Neuronal stem cell (in vitro differentiated cells): ENCODE measurements around the gene ESPN.
"Not testable (repeated sequence)": the region's sequence is repeated elsewhere in the genome, so short reads cannot be mapped to it uniquely, and the experiment has no call there.

ENCODE experiments used
- DNase-seq: peaks from one replicate; pipeline ENCODE4 v3.0.0-alpha.2; 2013; ENCODE audit warnings: low spot score
- H2AFZ ChIP-seq: one replicate; pipeline ENCODE4 v1.6.1; 2013; ENCODE audit warnings: mild to moderate bottlenecking, low read length, inconsistent platforms
- H2AK5ac ChIP-seq: 2 replicates; pipeline ENCODE4 v1.6.1; 2013; ENCODE audit warnings: low read depth, mild to moderate bottlenecking, inconsistent platforms, low read length, moderate library complexity, mixed read lengths
- H2BK120ac ChIP-seq: 2 replicates; pipeline ENCODE4 v1.6.1; 2013; ENCODE audit warnings: low read depth, mild to moderate bottlenecking, inconsistent platforms, low read length, moderate library complexity, mixed read lengths
- H2BK12ac ChIP-seq: one replicate; pipeline ENCODE4 v1.6.1; 2013; ENCODE audit warnings: low read length, inconsistent platforms
- H2BK15ac ChIP-seq: 2 replicates; pipeline ENCODE4 v1.6.1; 2013; ENCODE audit warnings: mild to moderate bottlenecking, low read length, inconsistent platforms, mixed read lengths
- H2BK5ac ChIP-seq: one replicate; pipeline ENCODE4 v1.6.1; 2013; ENCODE audit warnings: inconsistent platforms, mild to moderate bottlenecking, low read length, moderate library complexity
- H3K14ac ChIP-seq: one replicate; pipeline ENCODE4 v1.6.1; 2013; ENCODE audit warnings: low read length, inconsistent platforms
- H3K18ac ChIP-seq: 2 replicates; pipeline ENCODE4 v1.6.1; 2013; ENCODE audit warnings: low read length, inconsistent platforms
- H3K23ac ChIP-seq: 2 replicates; pipeline ENCODE4 v1.6.1; 2013; ENCODE audit warnings: low read depth, mild to moderate bottlenecking, mixed read lengths, low read length, inconsistent platforms; ENCODE audit not compliant: poor library complexity
- H3K27ac ChIP-seq: replicated peaks from 3 replicates; pipeline ENCODE4 v1.5.1; 2013; ENCODE audit warnings: low read length, inconsistent platforms
- H3K27me3 ChIP-seq, 3 experiments: 2 replicates each; pipeline ENCODE4 v1.6.1; 2013; ENCODE audit warnings: low read length in 3 of 3, mild to moderate bottlenecking in 2 of 3, inconsistent platforms in 1 of 3, low read depth in 1 of 3, mixed read lengths in 1 of 3, moderate library complexity in 1 of 3; ENCODE audit not compliant: control insufficient read depth in 3 of 3, insufficient read depth in 3 of 3
- H3K36me3 ChIP-seq, 2 donors: replicated peaks in 1 of 2; 2 replicates each; pipeline ENCODE4 v1.6.1; 2013; ENCODE audit warnings: low read length in 2 of 2; ENCODE audit not compliant: control insufficient read depth in 2 of 2, insufficient read depth in 2 of 2
- H3K4ac ChIP-seq: 2 replicates; pipeline ENCODE4 v1.6.1; 2013; ENCODE audit warnings: inconsistent platforms, mild to moderate bottlenecking, low read length, moderate library complexity
- H3K4me1 ChIP-seq, 2 donors: 1 replicate in 1 of 2; 2 replicates in 1 of 2; pipeline ENCODE4 v1.6.1; 2013; ENCODE audit warnings: low read length in 2 of 2, low read depth in 1 of 2; ENCODE audit not compliant: control insufficient read depth in 2 of 2, insufficient read depth in 1 of 2
- H3K4me2 ChIP-seq: one replicate; pipeline ENCODE4 v1.6.1; 2013; ENCODE audit warnings: mild to moderate bottlenecking, low read length, inconsistent platforms; ENCODE audit not compliant: insufficient read depth, poor library complexity, severe bottlenecking
- H3K4me3 ChIP-seq, 2 donors: 2 replicates each; pipeline ENCODE4 v1.5.1; 2013; ENCODE audit warnings: low read length in 2 of 2, mild to moderate bottlenecking in 2 of 2, inconsistent platforms in 1 of 2, moderate library complexity in 1 of 2
- H3K79me1 ChIP-seq: one replicate; pipeline ENCODE4 v1.6.1; 2013; ENCODE audit warnings: low read depth, mild to moderate bottlenecking, inconsistent platforms, low read length, moderate library complexity
- H3K9ac ChIP-seq: one replicate; pipeline ENCODE4 v1.6.1; 2013; ENCODE audit warnings: mild to moderate bottlenecking, low read depth, low read length, inconsistent platforms; ENCODE audit not compliant: poor library complexity
- H3K9me3 ChIP-seq, 2 donors: replicated peaks in 1 of 2; 2 replicates each; pipeline versions ENCODE3 to v1.6.1; 2013; ENCODE audit warnings: low read length in 2 of 2, mild to moderate bottlenecking in 2 of 2, inconsistent platforms in 1 of 2, low read depth in 1 of 2, mixed read lengths in 1 of 2, moderate library complexity in 1 of 2; ENCODE audit not compliant: control insufficient read depth in 2 of 2, insufficient read depth in 1 of 2
- H4K8ac ChIP-seq: one replicate; pipeline ENCODE4 v1.6.1; 2013; ENCODE audit warnings: low read depth, mild to moderate bottlenecking, inconsistent platforms, low read length, moderate library complexity
- H4K91ac ChIP-seq: one replicate; pipeline ENCODE4 v1.6.1; 2013; ENCODE audit warnings: low read length, low read depth, mild to moderate bottlenecking, inconsistent platforms; ENCODE audit not compliant: poor library complexity
- WGBS, 2 donors: extraction: QIAGEN DNeasy Blood & Tissue Kit; methylation state at CpG; one replicate each; pipeline ENCODE4 v1.1.7; 2013; ENCODE audit warnings: missing lambda C conversion rate in 2 of 2, mixed read lengths in 1 of 2; ENCODE audit not compliant: insufficient read length in 2 of 2, insufficient replicate concordance in 1 of 2; ENCODE audit errors: extremely low coverage in 2 of 2; 5-methylcytosine and 5-hydroxymethylcytosine counted together

Gene ESPN

DNA sequence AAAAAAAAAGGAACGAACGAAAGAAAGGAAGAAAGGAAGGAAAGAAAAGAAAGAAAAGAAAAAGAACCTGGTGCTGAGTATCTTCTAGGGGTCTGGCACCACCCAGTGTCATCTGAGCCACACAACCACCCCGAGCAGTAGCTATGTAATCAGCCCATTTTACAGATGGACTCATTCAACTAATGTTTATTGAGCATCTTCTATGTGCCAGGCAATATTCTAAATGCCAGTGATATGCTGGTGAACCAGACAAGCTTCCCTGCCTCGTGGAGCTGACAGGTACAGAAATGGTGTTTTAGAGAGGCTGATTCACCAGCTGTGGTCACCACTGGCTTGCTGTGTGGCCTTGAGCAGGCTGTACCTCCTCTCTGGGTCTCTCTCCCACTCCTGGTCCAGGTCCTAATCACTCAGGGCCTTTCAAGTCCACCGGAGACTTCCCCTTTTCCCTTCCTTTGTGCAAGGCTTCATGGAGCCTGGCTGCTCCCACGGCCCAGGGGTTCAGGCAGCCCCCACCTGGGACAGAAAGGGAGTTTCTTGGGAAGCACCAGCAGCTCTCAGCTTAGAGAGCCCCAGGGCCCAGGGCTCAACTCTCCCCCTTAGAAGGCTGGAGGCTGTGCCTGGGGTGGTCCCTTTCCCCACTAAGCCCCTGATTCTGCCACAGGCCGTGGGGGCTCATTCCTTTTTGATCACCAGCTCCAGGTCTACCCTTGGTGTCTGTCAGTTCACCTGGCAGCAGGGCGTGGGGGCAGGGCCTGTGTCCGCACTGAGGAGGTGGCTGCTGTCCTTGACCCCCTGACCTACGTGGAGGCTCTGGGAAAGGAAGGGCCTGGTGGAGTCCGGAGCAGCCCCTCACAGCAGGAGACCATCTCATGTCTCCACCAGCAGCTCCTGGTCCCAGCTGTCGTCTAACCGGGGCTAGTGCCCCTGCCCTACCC is 7.3 kb downstream of the ESPN start:
- not testable (repeated sequence) for H2BK5ac ChIP-seq, H2BK120ac ChIP-seq, H3K36me3 ChIP-seq, H3K4ac ChIP-seq, H3K14ac ChIP-seq, H3K9me3 ChIP-seq, H3K4me3 ChIP-seq, H3K9ac ChIP-seq, H2AK5ac ChIP-seq, H2AFZ ChIP-seq, H3K79me1 ChIP-seq, DNase-seq, H2BK12ac ChIP-seq, H3K4me2 ChIP-seq, H3K27ac ChIP-seq, H4K91ac ChIP-seq
- peak overlapping the region; percentile 23 for H4K8ac ChIP-seq
- H3K27me3 ChIP-seq = peaks cover 0 to 63% (median under 1%) of the 10 kb centered on the region in 3 experiments
- H2BK15ac ChIP-seq = peak overlapping the region; percentile 58
- H3K23ac ChIP-seq = peak overlapping the region; percentile 55
- H3K4me1 ChIP-seq = peaks cover 6 to 11% of the 10 kb centered on the region in 2 donors
- no CpG with 5 or more reads among the region's 13 CpGs for WGBS, 2 donors
- peak overlapping the region; percentile 28 for H3K18ac ChIP-seq

- no CpG with 5 or more reads among the region's 5 CpGs for WGBS, 2 donors
- Histone ChIP-seq H2BK15ac (no peak overlapping the region), H2AK5ac (no peak overlapping the region), H4K91ac (no peak overlapping the region), H2AFZ (no peak overlapping the region), H3K4ac (no peak overlapping the region), H3K4me3 (no peak overlapping the region), H4K8ac (no peak overlapping the region), H3K27ac (no peak overlapping the region), H2BK5ac (no peak overlapping the region), H2BK12ac (no peak overlapping the region), H3K18ac (no peak overlapping the region), H3K4me1 (peaks cover 9 to 15% of the 10 kb centered on the region in 2 donors), H3K4me2 (no peak overlapping the region), H3K79me1 (no peaks in the 10 kb centered on the region), H3K14ac (no peak overlapping the region), H3K23ac (no peak overlapping the region), H3K9me3 (no peaks in the 10 kb centered on the region), H3K36me3 (no peaks in the 10 kb centered on the region), H3K9ac (no peak overlapping the region), H3K27me3 (peaks cover 0 to 47% (median 0%) of the 10 kb centered on the region in 3 experiments), H2BK120ac (no peak overlapping the region)
- no peak for DNase-seq
These were observed 9.6 kb downstream of the ESPN start for GRCh38 chr1:6434186-6434585.

DNA sequence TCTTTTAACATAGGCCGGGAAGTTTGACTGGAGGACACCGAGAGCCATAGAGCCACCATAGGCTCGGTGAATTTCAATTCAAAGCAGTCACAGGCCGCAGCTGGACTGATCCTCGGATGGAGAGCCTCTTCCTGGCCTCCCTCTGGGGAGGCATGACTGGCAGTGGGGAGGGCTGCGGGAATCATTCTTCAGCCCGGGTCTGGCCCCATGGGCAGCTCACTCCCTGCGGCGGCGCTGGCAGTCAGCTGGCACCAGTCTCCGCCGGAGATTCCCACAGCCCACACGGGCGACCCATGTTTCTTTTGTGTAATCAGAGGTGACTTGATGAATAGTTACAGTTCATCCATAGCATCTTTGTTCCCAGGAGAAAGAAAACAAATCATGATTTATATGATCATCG is 10.6 kb downstream of the ESPN start:
- Histone ChIP-seq H3K18ac (no peak overlapping the region), H3K9me3 (no peaks in the 10 kb centered on the region), H2AK5ac (no peak overlapping the region), H3K14ac (no peak overlapping the region), H4K91ac (no peak overlapping the region), H3K4ac (no peak overlapping the region), H2BK120ac (no peak overlapping the region), H3K4me2 (no peak overlapping the region), H2BK15ac (no peak overlapping the region), H3K27me3 (peaks cover 0 to 43% (median 2%) of the 10 kb centered on the region in 3 experiments), H3K27ac (no peak overlapping the region), H2BK12ac (no peak overlapping the region), H4K8ac (no peak overlapping the region), H2AFZ (no peak overlapping the region), H3K4me1 (peaks cover 6 to 15% of the 10 kb centered on the region in 2 donors), H3K9ac (no peak overlapping the region), H3K36me3 (no peaks in the 10 kb centered on the region), H3K4me3 (no peak overlapping the region), H2BK5ac (no peak overlapping the region), H3K79me1 (no peaks in the 10 kb centered on the region), H3K23ac (no peak overlapping the region)
- DNase-seq = no peak
- no CpG with 5 or more reads among the region's 15 CpGs for WGBS, 2 donors

DNA sequence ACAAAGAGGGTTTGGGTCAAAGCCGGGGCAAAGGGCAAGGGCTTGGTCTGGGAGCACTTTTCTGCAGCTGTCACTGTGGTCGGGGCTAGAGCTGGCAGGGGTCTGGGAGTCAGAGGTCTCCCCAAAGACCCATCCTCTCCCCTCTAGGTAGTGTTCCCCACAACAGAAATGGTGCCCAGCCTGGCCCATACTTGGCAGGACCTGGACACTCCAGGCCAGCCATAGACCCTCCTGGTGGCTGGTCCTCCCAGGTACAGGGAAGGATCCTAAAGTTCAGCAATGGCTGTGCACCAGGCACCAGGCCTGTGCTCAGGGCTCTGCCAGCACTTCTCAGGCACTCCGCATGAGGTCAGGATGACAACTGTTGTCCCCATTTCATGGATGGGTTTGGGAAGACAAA is 11.0 kb downstream of the ESPN start:
- Histone ChIP-seq H3K4ac (no peak overlapping the region), H3K18ac (no peak overlapping the region), H4K91ac (no peak overlapping the region), H3K9ac (no peak overlapping the region), H3K27ac (no peak overlapping the region), H3K23ac (no peak overlapping the region), H3K9me3 (no peaks in the 10 kb centered on the region), H2AFZ (no peak overlapping the region), H3K4me3 (no peak overlapping the region), H2BK120ac (no peak overlapping the region), H2BK5ac (no peak overlapping the region), H2AK5ac (no peak overlapping the region), H3K14ac (no peak overlapping the region), H3K27me3 (peaks cover 0 to 42% (median 2%) of the 10 kb centered on the region in 3 experiments), H2BK15ac (no peak overlapping the region), H3K36me3 (no peaks in the 10 kb centered on the region), H3K79me1 (no peaks in the 10 kb centered on the region), H4K8ac (no peak overlapping the region), H3K4me2 (no peak overlapping the region), H2BK12ac (no peak overlapping the region), H3K4me1 (peaks cover 3 to 13% of the 10 kb centered on the region in 2 donors)
- no peak for DNase-seq
- no CpG with 5 or more reads among the region's 3 CpGs for WGBS, 2 donors
